Mesenchymal stem cell (in vitro differentiated cells and primary cell): Measurements from ENCODE around the gene CDCA8. TPM values are rescaled to one million over a fixed set of nuclear protein-coding genes. Genes with fewer than 3 reads are reported as not detected.

Source experiments
- DNase-seq: peaks from one replicate; pipeline ENCODE4 v3.0.0-alpha.2; 2013
- H2AFZ ChIP-seq: one replicate; pipeline ENCODE4 v1.6.1; 2013; ENCODE audit warnings: low read depth, mild to moderate bottlenecking, control low read depth, inconsistent platforms, low read length, moderate library complexity
- H2AK5ac ChIP-seq: 2 replicates; pipeline ENCODE4 v1.6.1; 2013; ENCODE audit warnings: low read length, moderate library complexity, mild to moderate bottlenecking, inconsistent platforms; ENCODE audit not compliant: severe bottlenecking
- H2BK120ac ChIP-seq: one replicate; pipeline ENCODE4 v1.6.1; 2013; ENCODE audit warnings: low read depth, mild to moderate bottlenecking, inconsistent platforms, low read length, moderate library complexity
- H2BK12ac ChIP-seq, 2 experiments: one replicate each; pipeline ENCODE4 v1.6.1; 2013; ENCODE audit warnings: inconsistent platforms in 2 of 2, low read length in 2 of 2, mild to moderate bottlenecking in 2 of 2, moderate library complexity in 2 of 2, control low read depth in 1 of 2
- H2BK15ac ChIP-seq: one replicate; pipeline ENCODE4 v1.6.1; 2013; ENCODE audit warnings: mild to moderate bottlenecking, low read depth, inconsistent platforms; ENCODE audit not compliant: poor library complexity, severe bottlenecking
- H2BK5ac ChIP-seq: 2 replicates; pipeline ENCODE4 v1.6.1; 2013; ENCODE audit warnings: low read depth, mild to moderate bottlenecking, low read length, control low read depth, inconsistent platforms; ENCODE audit not compliant: poor library complexity, severe bottlenecking
- H3K14ac ChIP-seq, 2 experiments: one replicate each; pipeline ENCODE4 v1.6.1; 2013; ENCODE audit warnings: inconsistent platforms in 2 of 2, low read length in 2 of 2, control low read depth in 1 of 2, mild to moderate bottlenecking in 1 of 2, moderate library complexity in 1 of 2
- H3K18ac ChIP-seq, 2 experiments: one replicate each; pipeline ENCODE4 v1.6.1; 2013; ENCODE audit warnings: inconsistent platforms in 2 of 2, low read length in 2 of 2, control low read depth in 1 of 2, low read depth in 1 of 2, mild to moderate bottlenecking in 1 of 2
- H3K23ac ChIP-seq, 2 experiments: one replicate each; pipeline ENCODE4 v1.6.1; 2013; ENCODE audit warnings: inconsistent platforms in 2 of 2, low read length in 2 of 2, mild to moderate bottlenecking in 2 of 2, moderate library complexity in 2 of 2, control low read depth in 1 of 2
- H3K27ac ChIP-seq: 2 replicates; pipeline ENCODE4 v1.5.1; 2013; ENCODE audit warnings: mild to moderate bottlenecking, moderate library complexity, low read length, control low read depth, inconsistent platforms; ENCODE audit not compliant: poor library complexity, severe bottlenecking
- H3K27me3 ChIP-seq, 2 experiments: 2 replicates each; pipeline versions ENCODE4 v1.6.1 to v1.7.0; 2013; ENCODE audit warnings: low read length in 2 of 2, mild to moderate bottlenecking in 2 of 2, moderate library complexity in 2 of 2, control low read depth in 1 of 2, inconsistent platforms in 1 of 2; ENCODE audit not compliant: control insufficient read depth in 1 of 2, insufficient read depth in 1 of 2
- H3K36me3 ChIP-seq, 2 experiments: 2 replicates each; pipeline versions ENCODE4 v1.6.1 to v1.7.0; 2013; ENCODE audit warnings: low read length in 2 of 2, control low read depth in 1 of 2, inconsistent platforms in 1 of 2, low read depth in 1 of 2, mild to moderate bottlenecking in 1 of 2; ENCODE audit not compliant: insufficient read depth in 2 of 2, control insufficient read depth in 1 of 2
- H3K4ac ChIP-seq, 2 experiments: one replicate each; pipeline ENCODE4 v1.6.1; 2013; ENCODE audit warnings: inconsistent platforms in 2 of 2, low read length in 2 of 2, mild to moderate bottlenecking in 2 of 2, moderate library complexity in 2 of 2, control low read depth in 1 of 2, low read depth in 1 of 2
- H3K4me1 ChIP-seq: 2 replicates; pipeline ENCODE4 v1.6.1; 2013; ENCODE audit warnings: low read depth, low read length, control low read depth; ENCODE audit not compliant: control insufficient read depth, insufficient read depth
- H3K4me2 ChIP-seq: 2 replicates; pipeline ENCODE4 v1.6.1; 2013; ENCODE audit warnings: low read length, mild to moderate bottlenecking, inconsistent platforms; ENCODE audit not compliant: poor library complexity, severe bottlenecking
- H3K4me3 ChIP-seq, 2 experiments: 2 replicates each; pipeline versions ENCODE4 v1.5.1 to v1.7.0; 2013; ENCODE audit warnings: low read length in 2 of 2, mild to moderate bottlenecking in 2 of 2, control low read depth in 1 of 2, low read depth in 1 of 2; ENCODE audit not compliant: insufficient read depth in 1 of 2
- H3K79me1 ChIP-seq: replicated peaks from 2 replicates; pipeline ENCODE4 v1.6.1; 2013; ENCODE audit warnings: mild to moderate bottlenecking, control low read depth, low read length, inconsistent platforms; ENCODE audit not compliant: poor library complexity, severe bottlenecking
- H3K9ac ChIP-seq: 2 replicates; pipeline ENCODE4 v1.7.0; 2013; ENCODE audit warnings: mild to moderate bottlenecking, low read length, moderate library complexity
- H3K9me3 ChIP-seq: 2 replicates; pipeline ENCODE4 v1.7.0; 2013; ENCODE audit warnings: mild to moderate bottlenecking, low read length; ENCODE audit not compliant: control insufficient read depth
- H4K8ac ChIP-seq: one replicate; pipeline ENCODE4 v1.6.1; 2013; ENCODE audit warnings: inconsistent platforms, mild to moderate bottlenecking, low read length, moderate library complexity
- H4K91ac ChIP-seq: one replicate; pipeline ENCODE4 v1.6.1; 2013; ENCODE audit warnings: mild to moderate bottlenecking, low read length, inconsistent platforms
- WGBS: methylation state at CpG from one replicate; pipeline ENCODE4 v1.1.7; 2013; ENCODE audit warnings: mixed read lengths; 5-methylcytosine and 5-hydroxymethylcytosine counted together
- small RNA-seq: library from polyadenylated mRNA; stranded (forward); fragments of <200 nt; extraction: miRNeasy Mini kit (QIAGEN cat#:217004); gene quantifications from one replicate; pipeline ENCODE3, GENCODE V24; 2013; ENCODE audit warnings: low read depth

CDCA8 gene

DNA sequence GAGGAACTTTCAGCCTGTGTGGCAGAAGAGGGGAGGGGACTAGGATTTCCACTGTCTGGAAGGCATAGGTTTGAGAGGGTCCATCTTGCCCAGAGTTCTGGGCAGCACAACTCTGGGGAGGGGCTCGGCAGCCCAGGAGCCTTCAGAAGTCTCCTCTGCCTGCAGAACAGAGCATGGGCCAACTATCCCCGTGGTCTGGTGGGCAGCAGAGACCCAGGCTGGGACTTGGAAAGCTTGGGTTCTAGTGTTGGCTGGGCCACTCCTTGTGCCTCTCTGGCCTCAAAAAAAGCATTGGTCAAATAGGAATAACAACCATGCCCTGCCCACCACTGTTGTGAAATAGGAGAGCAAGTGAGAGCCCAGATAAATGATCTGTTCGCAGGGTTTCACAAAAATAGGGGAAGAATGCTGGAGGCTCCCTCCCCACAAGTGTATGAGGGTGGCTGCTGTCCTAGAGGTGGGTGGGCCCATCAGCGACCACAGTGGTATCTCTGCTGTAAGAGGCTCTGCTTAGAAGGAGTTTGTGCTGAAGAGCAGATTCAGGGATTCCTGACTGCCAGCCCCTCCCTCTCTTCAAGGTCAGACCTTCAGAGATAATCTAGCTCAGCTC lies 63.7 kb downstream of the CDCA8 start:
- no peak for DNase-seq
- Histone ChIP-seq H3K27me3 (peaks cover 80 to 85% of the 10 kb centered on the region in 2 experiments), H3K36me3 (no peaks in the 10 kb centered on the region), H3K23ac (no peak overlapping the region), H3K4me2 (no peak overlapping the region), H2BK5ac (no peak overlapping the region), H2BK15ac (no peak overlapping the region), H2BK12ac (no peak overlapping the region), H3K4ac (no peak overlapping the region), H3K9me3 (no peaks in the 10 kb centered on the region), H3K27ac (no peak overlapping the region), H3K79me1 (no peaks in the 10 kb centered on the region), H3K4me3 (no peak overlapping the region), H2BK120ac (no peak overlapping the region), H3K18ac (no peak overlapping the region), H4K8ac (no peak overlapping the region), H2AFZ (no peak overlapping the region), H2AK5ac (no peak overlapping the region), H3K14ac (no peak overlapping the region), H3K9ac (no peak overlapping the region), H4K91ac (no peak overlapping the region), H3K4me1 (peaks cover 9% of the 10 kb centered on the region)
- WGBS = 79% methylated on average over 4 of the region's 4 CpGs

Small RNAs within 50 kb of the gene (small RNA-seq; reads per million reads assigned to genes)
- gene RF00019 = not detected
